NCI-H1092 treated with DMSO at 0.1 percent for 48 hours (cell line): ENCODE data around the gene ZNF324.
"Not testable (repeated sequence)": the region's sequence is repeated elsewhere in the genome, so short reads cannot be mapped to it uniquely, and the experiment has no call there.

Experiments
- DNase-seq: peaks from one replicate; lab custom pipeline; 2025; lab: John Stamatoyannopoulos, UW

The ZNF324 gene

GRCh38 chr19:58466760-58467589, at the start of gene ZNF324:
Gene ZNF324, plus strand, starts transcription at chr19:58467080. Its CDS starts 2,106 bp downstream, at chr19:58469186.
- DNase-seq, result peak; percentile 92

- no peak for DNase-seq
Measured at GRCh38 chr19:58428617-58429016, 38.3 kb upstream of the ZNF324 start.

GRCh38 chr19:58429745-58430144, 37.1 kb upstream of the ZNF324 start:
- DNase-seq, result no peak

- no peak for DNase-seq
Measured at GRCh38 chr19:58434217-58434616, 32.7 kb upstream of the ZNF324 start.

- DNase-seq, result peak; percentile 94
Measured at GRCh38 chr19:58439576-58440554, 27.0 kb upstream of the ZNF324 start, which contains the start of gene ZNF132. Gene ZNF132, minus strand, starts transcription at chr19:58440153. Its CDS starts 332 bp downstream, at chr19:58439821.

- no peak for DNase-seq
Measured at GRCh38 chr19:58440556-58440955, 26.3 kb upstream of the ZNF324 start.

- DNase-seq, result not testable (repeated sequence)
Measured at GRCh38 chr19:58442986-58443385, 23.9 kb upstream of the ZNF324 start.

- not testable (repeated sequence) for DNase-seq
Measured at GRCh38 chr19:58448860-58449259, 18.0 kb upstream of the ZNF324 start.

GRCh38 chr19:58449980-58450379, 16.9 kb upstream of the ZNF324 start:
- DNase-seq, result not testable (repeated sequence)

- DNase-seq, result peak; percentile 51
Measured at GRCh38 chr19:58450856-58451357, 16.0 kb upstream of the ZNF324 start.

GRCh38 chr19:58451358-58452101, 15.3 kb upstream of the ZNF324 start, which contains the start of gene ZNF324B:
Gene ZNF324B, plus strand, starts transcription at chr19:58451622. Its CDS starts 2,080 bp downstream, at chr19:58453702.
- DNase-seq, result peak; percentile 93

GRCh38 chr19:58453743-58454142, 13.1 kb upstream of the ZNF324 start:
- no peak for DNase-seq

- DNase-seq, result no peak
Measured at GRCh38 chr19:58455306-58455705, 11.6 kb upstream of the ZNF324 start.

GRCh38 chr19:58456111-58456510, 10.8 kb upstream of the ZNF324 start:
- no peak for DNase-seq

- DNase-seq, result no peak
Measured at GRCh38 chr19:58460039-58460438, 6.8 kb upstream of the ZNF324 start.

GRCh38 chr19:58466089-58466759, 656 bp upstream of the ZNF324 start:
- DNase-seq, result no peak

GRCh38 chr19:58468216-58468839, 1.4 kb downstream of the ZNF324 start:
- no peak for DNase-seq

GRCh38 chr19:58469241-58470013, 2.5 kb downstream of the ZNF324 start:
- DNase-seq, result no peak

- DNase-seq, result not testable (repeated sequence)
Measured at GRCh38 chr19:58470837-58471543, 4.1 kb downstream of the ZNF324 start.
